GM23338 (cell line): Measurements from ENCODE around the gene MAP2K2. TPM values are rescaled to one million over a fixed set of nuclear protein-coding genes. Genes with fewer than 3 reads are reported as not detected.

Experiments used
- ATAC-seq: fragments of 200-7000 bp; cut with Tn5 transposase; 3 replicates; pipeline ENCODE4 v1.9.1; 2020
- DNase-seq: peaks from one replicate; pipeline ENCODE4 v3.0.0-alpha.2; 2015; ENCODE audit warnings: low spot score
- H2AFZ ChIP-seq: fragments of 200-600 bp; sonication (generic); 2 replicates; pipeline ENCODE4 v1.8.0; 2016; ENCODE audit warnings: antibody characterized with exemption, mild to moderate bottlenecking, moderate library complexity
- H3F3A ChIP-seq: fragments of 200-600 bp; sonication (generic); replicated peaks from 2 replicates; pipeline ENCODE4 v1.8.0; 2017; ENCODE audit warnings: antibody characterized with exemption, mixed run types, low read depth
- H3K27ac ChIP-seq: fragments of 200-600 bp; sonication (generic); 2 replicates; pipeline ENCODE4 v1.6.1; 2016; ENCODE audit warnings: low read depth
- H3K27me3 ChIP-seq: fragments of 200-600 bp; sonication (generic); 2 replicates; pipeline ENCODE4 v1.8.0; 2016; ENCODE audit warnings: mild to moderate bottlenecking, mixed run types, moderate library complexity; ENCODE audit not compliant: insufficient read depth
- H3K36me3 ChIP-seq: fragments of 200-600 bp; sonication (generic); 2 replicates; pipeline ENCODE4 v1.8.0; 2016; ENCODE audit warnings: mild to moderate bottlenecking; ENCODE audit not compliant: insufficient read depth
- H3K4me1 ChIP-seq: fragments of 200-600 bp; sonication (generic); 2 replicates; pipeline ENCODE4 v1.8.0; 2016; ENCODE audit warnings: mild to moderate bottlenecking, moderate library complexity; ENCODE audit not compliant: insufficient read depth
- H3K4me2 ChIP-seq: fragments of 200-600 bp; sonication (generic); 2 replicates; pipeline ENCODE4 v1.7.1; 2017; ENCODE audit warnings: mixed run types
- H3K4me3 ChIP-seq: fragments of 200-600 bp; sonication (generic); 2 replicates; pipeline ENCODE4 v1.6.1; 2016; ENCODE audit warnings: mixed run types
- H3K79me2 ChIP-seq: fragments of 200-600 bp; sonication (generic); replicated peaks from 2 replicates; pipeline ENCODE4 v1.8.0; 2017; ENCODE audit warnings: mild to moderate bottlenecking; ENCODE audit not compliant: insufficient read depth
- H3K9me2 ChIP-seq: fragments of 200-600 bp; sonication (generic); 2 replicates; pipeline ENCODE4 v1.8.0; 2017; ENCODE audit not compliant: insufficient read depth
- H4K20me1 ChIP-seq: fragments of 200-600 bp; sonication (generic); replicated peaks from 2 replicates; pipeline ENCODE4 v1.8.0; 2017; ENCODE audit warnings: mild to moderate bottlenecking; ENCODE audit not compliant: insufficient read depth
- H3K27ac Mint-ChIP-seq: 2 replicates; pipeline ENCODE4 v1.8.0; 2020; ENCODE audit warnings: inconsistent platforms, mild to moderate bottlenecking, moderate library complexity, mixed read lengths
- H3K27me3 Mint-ChIP-seq: 3 replicates; pipeline ENCODE4 v1.8.0; 2022; ENCODE audit warnings: low read depth, mild to moderate bottlenecking, moderate library complexity, mixed read lengths, inconsistent platforms; ENCODE audit not compliant: insufficient read depth, poor library complexity
- H3K36me3 Mint-ChIP-seq: 3 replicates; pipeline ENCODE4 v1.8.0; 2021; ENCODE audit warnings: low read depth, mild to moderate bottlenecking, inconsistent platforms, moderate library complexity, mixed read lengths
- H3K4me1 Mint-ChIP-seq: 3 replicates; pipeline ENCODE4 v1.8.0; 2020; ENCODE audit warnings: mild to moderate bottlenecking, inconsistent platforms, mixed read lengths
- H3K4me3 Mint-ChIP-seq: 3 replicates; pipeline ENCODE4 v1.8.0; 2021; ENCODE audit warnings: moderate library complexity, mild to moderate bottlenecking, inconsistent platforms, mixed read lengths
- H3K9me3 Mint-ChIP-seq: 3 replicates; pipeline ENCODE4 v1.8.0; 2020; ENCODE audit warnings: moderate library complexity, mild to moderate bottlenecking, inconsistent platforms, mixed read lengths
- CREB1 ChIP-seq: fragments of 250-450 bp; sonication (Bioruptor Pico); IDR thresholded peaks from 2 replicates; pipeline ENCODE4 v1.5.0; 2020; ENCODE audit warnings: low read depth, mild to moderate bottlenecking, moderate library complexity
- EZH2 ChIP-seq: fragments of 200-600 bp; sonication (generic); IDR thresholded peaks from one replicate; pipeline ENCODE4 v1.8.0; 2017; ENCODE audit warnings: antibody characterized with exemption, mild to moderate bottlenecking, low read depth; ENCODE audit not compliant: unreplicated experiment
- EZH2phosphoT487 ChIP-seq: fragments of 200-600 bp; sonication (generic); IDR thresholded peaks from one replicate; pipeline ENCODE4 v1.8.1; 2018; ENCODE audit warnings: antibody characterized with exemption; ENCODE audit not compliant: unreplicated experiment
- JUNB ChIP-seq: IDR thresholded peaks from one replicate; pipeline ENCODE4 v1.6.1; 2016; ENCODE audit warnings: antibody characterized with exemption; ENCODE audit not compliant: unreplicated experiment
- STAT1 ChIP-seq: IDR thresholded peaks from one replicate; pipeline ENCODE4 v1.6.1; 2016; ENCODE audit warnings: antibody characterized with exemption; ENCODE audit not compliant: unreplicated experiment
- ZNF114 ChIP-seq: fragments of 250-450 bp; sonication (Bioruptor Pico); IDR thresholded peaks from 2 replicates; pipeline ENCODE4 v1.5.0; 2020; ENCODE audit warnings: mild to moderate bottlenecking, moderate library complexity
- polyA plus RNA-seq: library from polyadenylated mRNA; unstranded; fragments of >200 nt; fragmentation: Nextera tagmentation; extraction: Ambion mirVana; gene quantifications from 2 replicates; pipeline ENCODE4 v1.2.1, GENCODE V29; 2016
- total RNA-seq: library from RNA; depleted of rRNA; stranded (reverse); fragments of >200 nt; shearing (Covaris generic); gene quantifications from 2 replicates; pipeline ENCODE4 v1.2.3, GENCODE V29; 2014
- TF ChIP-seq, protein P1 (sequence below): fragments of 250-450 bp; sonication (Bioruptor Pico); IDR thresholded peaks from 2 replicates; pipeline ENCODE4 v1.5.0; 2020; ENCODE audit warnings: mild to moderate bottlenecking, moderate library complexity
- TF ChIP-seq, protein P2 (sequence below): IDR thresholded peaks from 2 replicates; pipeline ENCODE4 v1.6.1; 2016; ENCODE audit warnings: antibody characterized with exemption

The MAP2K2 gene
- total and polyA plus RNA-seq, 2 experiments from 2014 or later = 99.7 to 151 TPM

DNA sequence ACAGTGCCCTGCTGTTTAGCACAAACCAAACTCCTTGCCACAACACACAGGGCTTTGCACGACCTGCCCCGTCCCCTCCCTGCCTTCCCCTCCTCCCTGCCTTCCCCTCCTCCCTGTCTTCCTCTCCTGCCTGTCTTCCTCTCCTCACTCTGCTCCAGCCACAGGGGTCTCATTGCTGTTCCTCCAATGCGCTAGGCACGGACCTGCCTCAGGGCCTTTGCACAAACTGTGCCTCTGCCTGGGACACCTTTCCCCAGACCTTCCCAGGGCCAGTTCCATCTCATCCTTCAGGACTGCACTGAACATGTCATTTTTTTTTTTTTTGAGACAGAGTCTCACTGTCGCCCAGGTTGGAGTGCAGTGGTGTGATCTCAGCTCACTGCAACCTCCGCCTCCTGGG is 27.7 kb upstream of the MAP2K2 start (continued):
- TF ChIP-seq, protein P1, sequence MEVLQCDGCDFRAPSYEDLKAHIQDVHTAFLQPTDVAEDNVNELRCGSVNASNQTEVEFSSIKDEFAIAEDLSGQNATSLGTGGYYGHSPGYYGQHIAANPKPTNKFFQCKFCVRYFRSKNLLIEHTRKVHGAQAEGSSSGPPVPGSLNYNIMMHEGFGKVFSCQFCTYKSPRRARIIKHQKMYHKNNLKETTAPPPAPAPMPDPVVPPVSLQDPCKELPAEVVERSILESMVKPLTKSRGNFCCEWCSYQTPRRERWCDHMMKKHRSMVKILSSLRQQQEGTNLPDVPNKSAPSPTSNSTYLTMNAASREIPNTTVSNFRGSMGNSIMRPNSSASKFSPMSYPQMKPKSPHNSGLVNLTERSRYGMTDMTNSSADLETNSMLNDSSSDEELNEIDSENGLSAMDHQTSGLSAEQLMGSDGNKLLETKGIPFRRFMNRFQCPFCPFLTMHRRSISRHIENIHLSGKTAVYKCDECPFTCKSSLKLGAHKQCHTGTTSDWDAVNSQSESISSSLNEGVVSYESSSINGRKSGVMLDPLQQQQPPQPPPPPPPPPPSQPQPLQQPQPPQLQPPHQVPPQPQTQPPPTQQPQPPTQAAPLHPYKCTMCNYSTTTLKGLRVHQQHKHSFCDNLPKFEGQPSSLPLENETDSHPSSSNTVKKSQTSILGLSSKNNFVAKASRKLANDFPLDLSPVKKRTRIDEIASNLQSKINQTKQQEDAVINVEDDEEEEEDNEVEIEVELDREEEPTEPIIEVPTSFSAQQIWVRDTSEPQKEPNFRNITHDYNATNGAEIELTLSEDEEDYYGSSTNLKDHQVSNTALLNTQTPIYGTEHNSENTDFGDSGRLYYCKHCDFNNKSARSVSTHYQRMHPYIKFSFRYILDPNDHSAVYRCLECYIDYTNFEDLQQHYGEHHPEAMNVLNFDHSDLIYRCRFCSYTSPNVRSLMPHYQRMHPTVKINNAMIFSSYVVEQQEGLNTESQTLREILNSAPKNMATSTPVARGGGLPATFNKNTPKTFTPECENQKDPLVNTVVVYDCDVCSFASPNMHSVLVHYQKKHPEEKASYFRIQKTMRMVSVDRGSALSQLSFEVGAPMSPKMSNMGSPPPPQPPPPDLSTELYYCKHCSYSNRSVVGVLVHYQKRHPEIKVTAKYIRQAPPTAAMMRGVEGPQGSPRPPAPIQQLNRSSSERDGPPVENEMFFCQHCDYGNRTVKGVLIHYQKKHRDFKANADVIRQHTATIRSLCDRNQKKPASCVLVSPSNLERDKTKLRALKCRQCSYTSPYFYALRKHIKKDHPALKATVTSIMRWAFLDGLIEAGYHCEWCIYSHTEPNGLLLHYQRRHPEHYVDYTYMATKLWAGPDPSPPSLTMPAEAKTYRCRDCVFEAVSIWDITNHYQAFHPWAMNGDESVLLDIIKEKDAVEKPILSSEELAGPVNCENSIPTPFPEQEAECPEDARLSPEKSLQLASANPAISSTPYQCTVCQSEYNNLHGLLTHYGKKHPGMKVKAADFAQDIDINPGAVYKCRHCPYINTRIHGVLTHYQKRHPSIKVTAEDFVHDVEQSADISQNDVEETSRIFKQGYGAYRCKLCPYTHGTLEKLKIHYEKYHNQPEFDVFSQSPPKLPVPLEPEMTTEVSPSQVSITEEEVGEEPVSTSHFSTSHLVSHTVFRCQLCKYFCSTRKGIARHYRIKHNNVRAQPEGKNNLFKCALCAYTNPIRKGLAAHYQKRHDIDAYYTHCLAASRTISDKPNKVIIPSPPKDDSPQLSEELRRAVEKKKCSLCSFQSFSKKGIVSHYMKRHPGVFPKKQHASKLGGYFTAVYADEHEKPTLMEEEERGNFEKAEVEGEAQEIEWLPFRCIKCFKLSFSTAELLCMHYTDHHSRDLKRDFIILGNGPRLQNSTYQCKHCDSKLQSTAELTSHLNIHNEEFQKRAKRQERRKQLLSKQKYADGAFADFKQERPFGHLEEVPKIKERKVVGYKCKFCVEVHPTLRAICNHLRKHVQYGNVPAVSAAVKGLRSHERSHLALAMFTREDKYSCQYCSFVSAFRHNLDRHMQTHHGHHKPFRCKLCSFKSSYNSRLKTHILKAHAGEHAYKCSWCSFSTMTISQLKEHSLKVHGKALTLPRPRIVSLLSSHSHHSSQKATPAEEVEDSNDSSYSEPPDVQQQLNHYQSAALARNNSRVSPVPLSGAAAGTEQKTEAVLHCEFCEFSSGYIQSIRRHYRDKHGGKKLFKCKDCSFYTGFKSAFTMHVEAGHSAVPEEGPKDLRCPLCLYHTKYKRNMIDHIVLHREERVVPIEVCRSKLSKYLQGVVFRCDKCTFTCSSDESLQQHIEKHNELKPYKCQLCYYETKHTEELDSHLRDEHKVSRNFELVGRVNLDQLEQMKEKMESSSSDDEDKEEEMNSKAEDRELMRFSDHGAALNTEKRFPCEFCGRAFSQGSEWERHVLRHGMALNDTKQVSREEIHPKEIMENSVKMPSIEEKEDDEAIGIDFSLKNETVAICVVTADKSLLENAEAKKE (CRISPR knock-in tag) = no peak
- TF ChIP-seq, protein P2, sequence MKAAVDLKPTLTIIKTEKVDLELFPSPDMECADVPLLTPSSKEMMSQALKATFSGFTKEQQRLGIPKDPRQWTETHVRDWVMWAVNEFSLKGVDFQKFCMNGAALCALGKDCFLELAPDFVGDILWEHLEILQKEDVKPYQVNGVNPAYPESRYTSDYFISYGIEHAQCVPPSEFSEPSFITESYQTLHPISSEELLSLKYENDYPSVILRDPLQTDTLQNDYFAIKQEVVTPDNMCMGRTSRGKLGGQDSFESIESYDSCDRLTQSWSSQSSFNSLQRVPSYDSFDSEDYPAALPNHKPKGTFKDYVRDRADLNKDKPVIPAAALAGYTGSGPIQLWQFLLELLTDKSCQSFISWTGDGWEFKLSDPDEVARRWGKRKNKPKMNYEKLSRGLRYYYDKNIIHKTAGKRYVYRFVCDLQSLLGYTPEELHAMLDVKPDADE = no peak

DNA sequence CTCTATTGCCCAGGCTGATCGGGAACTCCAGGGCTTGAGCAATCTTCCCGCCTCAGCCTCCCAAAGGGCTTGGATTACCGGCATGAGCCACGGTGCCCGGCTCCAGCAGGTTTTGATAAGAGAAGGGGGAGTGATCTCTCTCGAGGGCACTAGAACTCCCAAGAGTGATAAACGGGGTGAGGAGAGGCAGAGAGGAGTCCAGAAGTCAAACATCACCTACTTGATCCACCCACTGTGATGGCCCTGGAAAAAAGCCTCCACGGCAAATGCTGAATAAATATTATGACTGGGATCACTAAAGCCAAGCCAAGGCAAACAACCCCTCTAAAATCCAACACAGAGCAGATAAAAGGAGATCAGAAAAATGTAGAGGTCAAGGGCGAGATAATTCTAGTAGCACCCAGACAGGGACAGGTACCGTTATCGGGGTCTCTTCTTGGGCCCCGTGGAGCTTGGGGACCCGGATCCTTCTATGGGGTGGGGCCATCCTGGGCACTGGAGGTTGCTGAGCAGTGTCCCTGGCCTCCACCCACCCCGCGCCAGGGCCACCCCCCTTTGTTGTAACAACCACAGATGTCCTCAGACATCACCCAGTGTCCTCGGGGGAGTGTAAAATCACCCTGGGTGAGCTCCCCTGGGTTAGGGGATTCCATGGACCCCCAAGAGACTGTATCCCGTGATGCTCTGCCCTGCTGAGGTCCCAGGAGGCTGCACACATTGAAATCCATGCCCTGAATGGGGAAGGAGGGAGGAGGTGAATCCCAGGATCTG is 25.8 kb upstream of the MAP2K2 start:
- H3K27me3 ChIP-seq = no peaks in the 10 kb centered on the region
- H3F3A ChIP-seq = no peaks in the 10 kb centered on the region
- H2AFZ ChIP-seq = no peak overlapping the region
- no peaks in the 10 kb centered on the region for H3K4me1 ChIP-seq
- H3K4me3 ChIP-seq = no peak overlapping the region
- Mint-ChIP-seq H3K4me1 (no peaks in the 10 kb centered on the region), H3K27me3 (peaks cover 10% of the 10 kb centered on the region), H3K27ac (no peak overlapping the region), H3K9me3 (no peaks in the 10 kb centered on the region), H3K36me3 (no peaks in the 10 kb centered on the region), H3K4me3 (no peak overlapping the region)
- no peak for ATAC-seq
- H3K4me2 ChIP-seq = no peak overlapping the region
- no peaks in the 10 kb centered on the region for H3K36me3 ChIP-seq
- DNase-seq = no peak
- no peak overlapping the region for H3K27ac ChIP-seq
- H3K9me2 ChIP-seq = no peaks in the 10 kb centered on the region
- H4K20me1 ChIP-seq = no peaks in the 10 kb centered on the region
- H3K79me2 ChIP-seq = no peaks in the 10 kb centered on the region
- TF ChIP-seq EZH2phosphoT487 = no peak
- TF ChIP-seq STAT1 = no peak
- no peak for TF ChIP-seq ZNF114 (CRISPR knock-in tag)
- TF ChIP-seq JUNB = no peak
- TF ChIP-seq CREB1 (CRISPR knock-in tag) = no peak
- no peak for TF ChIP-seq EZH2
- TF ChIP-seq, protein P1 (CRISPR knock-in tag) = no peak
